Left lobe of liver (tissue), 2 donors: ENCODE measurements around the gene ABI3BP. TPM values are rescaled to one million over a fixed set of nuclear protein-coding genes. Genes with fewer than 3 reads are reported as not detected.

Experiments used
- ATAC-seq: fragments of 200-7000 bp; cut with Tn5 transposase; one replicate; pipeline ENCODE4 v1.9.1; 2020; ENCODE audit warnings: mild to moderate bottlenecking, moderate library complexity
- DNase-seq: peaks from one replicate; pipeline ENCODE4 v3.0.0-alpha.2; 2020; ENCODE audit warnings: low spot score
- total RNA-seq: library from RNA; stranded (reverse); gene quantifications from one replicate; pipeline ENCODE4 v1.2.1, GENCODE V29; 2021
- donor health status: DM: no; HTN: no; CAD: no; lungs with moderate emphysema.
- donor health status: DM: no; HTN: yes; CAD: no.

The ABI3BP gene
- total RNA-seq, 1 donor from 2014 or later = 2.6 TPM

DNA sequence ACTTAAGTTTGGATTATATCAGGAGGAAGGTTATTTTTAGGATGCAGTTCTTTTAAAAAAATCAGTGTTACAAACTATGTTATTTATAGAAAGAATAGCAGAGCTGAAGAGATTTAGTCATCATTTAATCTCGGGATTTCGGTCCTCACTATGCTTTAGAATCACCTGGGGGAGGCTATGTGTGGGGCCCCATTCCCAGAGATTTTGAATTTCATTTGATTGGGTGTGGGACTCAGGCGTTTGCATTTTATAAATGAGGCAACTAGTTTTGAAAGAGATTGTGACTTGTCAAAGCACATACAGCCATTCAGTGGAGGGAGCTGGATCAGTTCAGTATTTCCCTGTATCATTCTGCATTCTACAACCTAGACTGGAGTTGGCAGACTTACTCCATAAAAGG lies 247.1 kb downstream of the ABI3BP start:
- no peak for DNase-seq
- ATAC-seq = no peak

DNA sequence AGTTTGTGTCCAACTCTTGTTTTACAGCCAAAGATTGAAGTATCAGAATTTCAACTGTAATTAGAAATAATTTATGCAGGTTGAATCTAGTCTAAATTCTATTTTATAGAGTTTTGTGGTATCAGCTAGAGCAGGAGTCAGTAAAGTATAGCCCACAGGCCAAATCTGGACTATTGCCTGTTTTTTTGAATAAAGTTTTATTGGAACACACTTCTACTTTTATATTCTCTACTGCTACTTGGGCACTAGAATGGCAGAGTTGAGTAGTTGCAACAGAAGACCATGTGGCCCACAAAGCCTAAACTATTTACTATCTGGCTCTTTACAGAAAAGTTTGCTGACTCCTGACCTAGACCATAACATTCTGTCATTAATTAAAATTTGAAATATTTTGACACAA lies 247.6 kb downstream of the ABI3BP start:
- DNase-seq (no peak), ATAC-seq (no peak)

DNA sequence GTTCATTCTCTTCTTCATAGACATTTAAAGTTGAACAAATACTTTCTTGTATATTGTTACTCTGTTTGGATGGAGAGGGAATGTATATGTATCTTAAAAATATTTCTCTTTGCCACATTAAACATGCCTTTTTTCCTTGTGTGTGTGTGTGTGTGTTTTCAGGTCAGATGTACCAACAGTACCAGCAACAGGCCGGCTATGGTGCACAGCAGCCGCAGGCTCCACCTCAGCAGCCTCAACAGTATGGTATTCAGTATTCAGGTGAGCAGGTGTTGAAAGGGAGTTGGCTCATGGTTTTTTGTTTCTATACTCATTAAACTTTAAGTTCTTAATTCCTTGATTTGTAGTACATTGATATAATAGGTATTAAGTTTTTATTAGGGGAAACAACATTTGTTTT lies 248.6 kb downstream of the ABI3BP start:
- ATAC-seq = no peak
- no peak for DNase-seq

DNA sequence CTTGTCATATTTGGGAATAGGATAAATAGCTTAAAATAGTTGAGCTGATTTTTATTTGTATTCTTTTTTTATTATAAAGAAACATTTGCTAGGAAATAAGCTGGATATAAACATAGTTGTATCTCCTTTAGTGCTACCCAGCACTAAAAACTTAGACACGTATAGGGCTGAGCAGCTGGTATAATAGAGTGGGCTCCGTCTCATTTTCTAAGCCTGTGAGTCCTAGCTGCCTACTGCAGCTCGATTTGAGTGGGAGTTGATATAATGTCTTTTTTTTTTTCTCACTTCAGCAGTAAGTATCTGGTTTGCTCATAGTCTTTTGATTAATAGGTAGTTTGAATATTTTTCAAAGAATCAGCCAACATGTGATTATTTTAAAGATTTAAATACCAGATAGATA lies 249.7 kb downstream of the ABI3BP start:
- no peak for DNase-seq
- no peak for ATAC-seq

DNA sequence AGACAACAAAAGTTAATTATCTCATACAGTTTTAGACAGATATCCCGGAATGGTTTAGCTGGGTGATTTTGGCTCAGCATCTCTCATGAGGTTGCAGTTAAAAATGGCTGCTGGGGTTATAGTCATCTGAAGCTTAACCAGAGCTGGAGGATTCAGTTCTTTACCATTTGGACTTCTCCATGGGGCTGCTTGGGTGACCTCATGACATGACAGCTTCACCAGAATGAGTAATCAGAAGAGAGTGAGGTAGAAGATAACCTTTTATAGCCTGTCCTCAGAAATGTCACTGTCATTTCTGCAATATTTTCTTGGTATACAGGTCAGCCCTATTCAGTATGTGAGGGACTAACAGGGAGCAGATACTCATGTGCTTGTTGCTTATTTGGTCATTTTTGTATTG lies 253.0 kb downstream of the ABI3BP start:
- ATAC-seq (no peak), DNase-seq (no peak)

DNA sequence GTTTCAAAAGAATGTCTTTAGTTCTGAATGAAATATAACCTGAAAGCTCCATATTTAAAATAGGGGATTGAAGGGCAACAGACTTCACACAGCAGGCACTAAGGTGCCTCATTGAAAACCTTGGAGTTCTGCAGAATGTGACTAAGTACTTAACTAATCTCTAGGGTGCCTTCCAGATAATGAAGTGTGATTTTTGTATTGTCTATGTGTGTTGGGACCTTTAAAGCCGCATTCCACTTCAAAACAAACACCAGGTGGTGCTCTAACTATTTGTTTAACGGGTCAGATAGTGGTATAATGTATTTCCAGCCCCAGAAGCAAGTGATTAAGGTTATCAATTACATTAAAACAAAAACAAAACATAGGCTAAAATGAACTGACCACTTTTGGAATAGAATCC lies 255.9 kb downstream of the ABI3BP start:
- DNase-seq (no peak), ATAC-seq (peak; percentile 90)

DNA sequence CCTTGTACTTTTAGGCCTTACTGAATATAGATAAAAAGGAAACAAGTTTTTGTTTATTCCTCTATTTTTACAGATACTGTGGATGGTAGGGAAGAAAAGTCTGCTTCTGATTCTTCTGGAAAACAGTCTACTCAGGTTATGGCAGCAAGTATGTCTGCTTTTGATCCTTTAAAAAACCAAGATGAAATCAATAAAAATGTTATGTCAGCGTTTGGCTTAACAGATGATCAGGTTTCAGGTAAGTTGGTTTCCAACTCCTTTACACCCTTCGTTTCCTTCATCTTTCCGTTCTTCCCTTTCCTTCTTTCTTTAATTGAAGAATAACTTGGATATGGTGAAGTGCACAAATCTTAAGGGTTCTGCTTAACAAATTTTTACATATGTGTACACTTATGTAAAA lies 260.8 kb downstream of the ABI3BP start:
- no peak for ATAC-seq
- no peak for DNase-seq

DNA sequence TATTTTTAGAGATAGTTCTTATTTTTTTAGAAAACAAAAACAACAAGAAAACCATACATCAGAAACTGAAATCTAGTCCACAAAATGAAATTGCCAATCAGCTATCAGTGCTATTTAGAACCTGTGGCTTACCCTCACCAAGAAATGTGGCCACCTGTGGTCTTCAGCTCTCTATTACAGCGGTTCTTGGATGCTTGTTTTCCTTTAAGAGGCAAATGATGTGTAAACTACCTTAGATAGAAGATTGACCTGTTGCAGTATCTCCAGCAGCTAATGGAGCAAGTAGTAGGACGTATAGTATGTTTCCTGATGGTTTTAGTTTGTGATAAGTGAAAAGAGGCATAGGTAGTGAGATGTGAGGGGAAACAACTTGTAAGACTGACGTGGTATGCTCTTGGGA lies 262.7 kb downstream of the ABI3BP start:
- DNase-seq = no peak
- ATAC-seq = no peak

DNA sequence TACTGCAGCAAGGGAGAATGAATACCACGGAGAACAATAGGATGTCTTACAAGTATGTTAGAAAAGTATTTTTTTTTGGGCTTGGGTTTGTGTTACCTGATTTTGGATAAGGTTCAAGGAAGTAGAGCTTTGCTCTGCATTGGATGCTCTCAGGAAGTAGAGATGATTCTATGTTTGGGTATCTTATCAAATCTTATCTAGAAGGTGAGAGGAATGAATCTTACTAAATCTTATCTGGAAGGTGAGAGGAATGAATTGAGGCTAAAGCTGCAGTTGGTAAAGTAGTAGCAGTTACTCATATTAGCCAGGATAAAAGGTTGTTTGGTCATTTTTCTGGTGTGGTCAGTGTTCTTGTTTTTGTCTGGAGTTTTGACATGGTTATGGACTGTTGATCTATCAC lies 266.5 kb downstream of the ABI3BP start:
- ATAC-seq = no peak
- no peak for DNase-seq

DNA sequence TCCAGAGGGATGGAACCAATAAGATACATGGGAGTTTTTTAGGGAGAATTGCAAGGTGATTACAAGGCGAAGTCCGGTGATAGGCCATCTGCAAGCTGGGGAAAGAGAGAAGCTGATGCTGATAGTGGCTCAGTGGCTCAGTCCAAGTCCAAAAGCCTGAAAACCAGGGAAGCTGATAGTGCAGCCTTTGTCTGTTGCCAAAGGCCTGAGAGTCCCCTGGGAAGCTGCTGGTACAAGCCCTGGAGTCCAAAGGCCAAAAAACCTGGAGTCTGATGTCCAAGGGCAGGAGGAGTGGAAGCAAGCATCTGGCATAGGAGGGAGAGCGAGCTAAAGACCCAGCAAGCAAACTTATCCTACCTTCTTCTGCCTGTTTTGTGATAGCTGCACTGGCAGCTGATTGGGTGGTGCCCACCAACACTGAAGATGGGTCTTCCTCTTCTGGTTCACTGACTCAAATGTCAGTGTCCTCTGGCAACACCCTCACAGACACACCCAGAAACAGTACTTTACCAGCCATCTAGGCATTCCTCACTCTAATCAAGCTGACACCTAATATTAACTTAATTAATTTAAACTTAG lies 267.2 kb downstream of the ABI3BP start:
- DNase-seq (peak; percentile 80), ATAC-seq (peak; percentile 95)

DNA sequence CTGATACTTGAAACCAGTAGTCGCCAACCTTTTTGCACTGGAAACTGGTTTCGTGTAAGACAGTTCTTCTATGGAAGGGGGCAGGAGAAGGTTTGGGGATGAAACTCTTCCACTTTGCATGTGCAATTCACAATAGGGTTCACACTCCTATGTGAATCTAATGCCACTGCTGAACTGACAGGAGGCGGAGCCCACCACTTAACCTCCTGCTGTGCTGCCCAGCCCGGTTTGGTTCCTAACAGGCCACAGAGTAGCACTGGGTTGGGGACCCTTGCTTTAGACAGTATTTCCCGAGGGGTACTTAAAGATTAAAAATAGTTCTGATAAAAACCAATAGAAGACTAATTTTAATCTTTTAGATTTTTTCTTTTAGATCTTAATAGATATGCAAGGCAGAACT lies 272.8 kb downstream of the ABI3BP start:
- ATAC-seq = no peak
- DNase-seq = no peak

DNA sequence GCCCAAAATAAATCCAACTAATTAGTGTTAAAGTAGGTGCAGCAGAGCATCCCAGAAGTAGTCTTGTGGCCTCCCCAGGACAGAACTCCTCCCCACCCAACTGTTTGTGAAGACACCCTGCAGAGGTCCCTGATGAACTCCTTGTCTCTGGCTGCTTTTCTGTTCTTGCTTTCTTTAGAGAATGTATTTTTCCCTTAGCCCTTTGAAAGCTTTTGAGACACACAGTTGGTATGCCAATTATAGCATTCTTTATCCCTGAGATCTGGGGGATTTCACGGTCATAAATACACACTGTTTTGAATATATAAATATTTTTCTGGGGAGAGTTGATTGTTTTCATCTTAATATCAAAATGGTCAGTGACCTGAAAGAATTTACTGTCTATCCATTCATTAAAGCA lies 274.1 kb downstream of the ABI3BP start:
- DNase-seq (no peak), ATAC-seq (no peak)

DNA sequence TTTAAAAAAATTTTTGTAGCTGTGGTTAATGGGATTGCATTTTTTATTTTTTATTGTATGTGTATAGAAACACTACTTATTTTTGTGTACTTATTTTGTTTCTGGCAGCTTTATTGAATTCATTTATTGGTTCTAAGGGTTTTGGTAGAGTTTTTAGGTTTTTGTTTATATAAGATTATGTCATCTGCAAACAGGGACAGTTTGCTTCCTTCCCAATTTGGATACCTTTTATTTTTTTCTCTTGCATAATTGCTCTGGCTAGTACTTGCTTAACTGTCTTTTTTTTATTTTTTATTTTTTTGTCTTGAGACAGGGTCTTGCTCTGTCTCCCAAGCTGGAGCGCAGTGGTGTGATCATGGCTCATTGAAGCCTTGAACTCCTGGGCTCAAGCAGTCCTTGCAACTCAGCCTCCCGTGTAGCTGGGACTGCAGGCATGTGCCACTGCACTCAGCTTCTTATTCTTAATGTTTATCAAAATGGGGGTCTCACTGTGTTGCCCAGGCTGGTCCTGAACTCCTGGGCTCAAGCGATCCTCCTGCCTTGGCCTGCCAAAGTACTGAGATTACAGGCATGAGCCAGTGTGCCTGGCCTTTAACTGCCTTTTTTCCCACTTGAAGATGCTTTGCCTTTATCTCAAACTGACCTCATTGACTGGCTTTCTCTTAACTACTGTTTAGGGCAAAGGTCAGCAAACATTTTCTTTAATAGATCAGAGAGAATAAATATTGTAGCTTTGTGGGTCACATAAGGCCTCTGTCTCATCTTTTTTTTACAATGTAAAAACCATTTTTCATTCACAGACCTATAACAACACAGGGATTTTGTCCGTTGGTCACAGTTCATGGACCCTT lies 275.4 kb downstream of the ABI3BP start:
- DNase-seq = no peak
- ATAC-seq = peak; percentile 80

DNA sequence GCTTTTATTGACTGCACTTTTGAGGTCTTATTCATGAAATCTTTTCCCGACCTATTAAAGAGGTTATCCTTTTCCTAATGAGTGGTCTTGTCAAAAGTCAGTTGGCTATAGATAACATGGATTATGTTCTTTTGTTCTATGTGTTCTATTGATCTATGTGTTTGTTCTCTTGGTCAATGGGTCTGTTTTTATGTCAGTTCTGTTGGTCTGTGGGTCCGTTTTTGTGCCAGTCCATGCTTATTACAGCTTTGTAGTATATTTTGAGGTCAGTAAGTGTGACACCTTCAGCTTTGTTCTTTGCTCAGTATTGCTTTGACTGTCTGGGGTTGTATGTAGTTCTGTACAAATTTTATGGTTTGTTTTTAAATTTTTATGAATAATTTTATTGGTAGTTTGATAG lies 276.2 kb downstream of the ABI3BP start:
- peak; percentile 45 for ATAC-seq
- no peak for DNase-seq

DNA sequence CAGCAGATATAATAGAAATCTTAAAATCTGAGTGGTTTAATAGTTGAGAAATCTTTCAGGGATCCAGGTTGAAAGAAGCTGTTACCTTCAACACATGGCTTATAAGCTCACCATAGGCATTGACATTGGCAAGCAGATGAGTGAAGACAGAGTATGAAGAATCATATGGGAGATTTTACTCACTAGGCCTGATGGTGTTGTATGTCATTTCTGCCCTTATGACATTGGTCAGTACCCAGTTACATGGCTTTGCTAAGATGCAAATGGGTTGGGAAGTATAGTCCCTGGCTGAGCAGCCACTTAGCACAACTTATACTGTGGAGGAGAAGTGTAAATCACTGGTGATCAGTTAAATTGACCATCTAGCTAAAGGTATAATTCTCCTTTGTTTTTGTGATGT lies 278.0 kb downstream of the ABI3BP start:
- no peak for ATAC-seq
- no peak for DNase-seq

DNA sequence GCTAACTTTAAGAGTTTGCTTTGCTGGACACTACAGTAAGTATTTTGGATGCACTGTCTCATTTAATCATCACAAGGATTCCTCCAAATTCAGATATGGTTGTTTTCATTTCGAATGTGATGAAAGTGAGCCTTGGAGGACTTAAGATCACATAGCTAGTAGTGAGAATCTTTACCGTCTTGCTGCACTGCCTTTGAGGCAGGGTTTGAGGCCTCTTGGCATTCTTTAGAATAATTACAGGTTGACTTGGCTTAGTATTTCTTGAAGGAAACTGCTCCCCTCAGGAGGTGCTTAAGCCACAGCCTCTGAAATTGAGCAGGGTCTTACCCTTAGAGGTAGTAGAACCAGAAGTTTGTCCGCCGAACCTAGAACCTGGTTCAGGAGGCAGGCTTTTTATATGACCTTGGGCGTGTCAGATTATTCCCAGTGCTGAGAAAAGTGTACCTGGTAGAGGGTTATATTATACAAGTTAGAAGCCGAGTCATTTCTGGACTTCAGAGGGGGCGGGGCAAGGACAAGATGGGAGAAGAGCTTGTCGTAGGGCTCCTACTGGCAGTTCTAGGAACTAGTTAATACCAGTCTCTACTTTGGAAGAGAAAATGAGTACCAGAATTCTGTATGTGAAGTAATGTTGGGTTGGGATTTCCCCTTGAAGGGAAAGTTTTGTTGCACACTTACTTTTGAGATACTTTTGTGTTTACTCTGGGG lies 282.8 kb downstream of the ABI3BP start:
- ATAC-seq (peak; percentile 2), DNase-seq (no peak)

DNA sequence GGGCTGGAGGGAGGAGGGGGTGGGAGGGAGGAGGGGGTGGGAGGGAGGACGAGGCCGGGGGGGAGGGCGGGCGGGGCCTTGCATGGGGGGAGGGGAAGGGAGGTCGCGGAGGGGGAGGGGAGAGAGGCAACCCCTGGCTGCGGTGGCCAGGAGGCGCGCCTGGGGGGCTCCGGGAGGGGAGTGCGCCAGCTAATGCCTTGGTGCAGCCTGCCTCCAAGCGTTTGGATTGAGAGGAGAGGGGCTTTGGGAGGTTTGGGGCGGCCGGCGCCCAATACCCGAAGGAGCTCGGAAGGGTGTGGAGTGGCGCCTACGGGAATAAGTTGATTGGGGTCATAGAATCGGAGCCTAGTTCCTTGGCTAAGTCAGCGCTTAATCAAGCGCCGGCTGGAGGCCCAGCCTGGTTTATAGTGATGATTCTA lies 283.4 kb downstream of the ABI3BP start:
- no peak for DNase-seq
- ATAC-seq = peak; percentile 35

DNA sequence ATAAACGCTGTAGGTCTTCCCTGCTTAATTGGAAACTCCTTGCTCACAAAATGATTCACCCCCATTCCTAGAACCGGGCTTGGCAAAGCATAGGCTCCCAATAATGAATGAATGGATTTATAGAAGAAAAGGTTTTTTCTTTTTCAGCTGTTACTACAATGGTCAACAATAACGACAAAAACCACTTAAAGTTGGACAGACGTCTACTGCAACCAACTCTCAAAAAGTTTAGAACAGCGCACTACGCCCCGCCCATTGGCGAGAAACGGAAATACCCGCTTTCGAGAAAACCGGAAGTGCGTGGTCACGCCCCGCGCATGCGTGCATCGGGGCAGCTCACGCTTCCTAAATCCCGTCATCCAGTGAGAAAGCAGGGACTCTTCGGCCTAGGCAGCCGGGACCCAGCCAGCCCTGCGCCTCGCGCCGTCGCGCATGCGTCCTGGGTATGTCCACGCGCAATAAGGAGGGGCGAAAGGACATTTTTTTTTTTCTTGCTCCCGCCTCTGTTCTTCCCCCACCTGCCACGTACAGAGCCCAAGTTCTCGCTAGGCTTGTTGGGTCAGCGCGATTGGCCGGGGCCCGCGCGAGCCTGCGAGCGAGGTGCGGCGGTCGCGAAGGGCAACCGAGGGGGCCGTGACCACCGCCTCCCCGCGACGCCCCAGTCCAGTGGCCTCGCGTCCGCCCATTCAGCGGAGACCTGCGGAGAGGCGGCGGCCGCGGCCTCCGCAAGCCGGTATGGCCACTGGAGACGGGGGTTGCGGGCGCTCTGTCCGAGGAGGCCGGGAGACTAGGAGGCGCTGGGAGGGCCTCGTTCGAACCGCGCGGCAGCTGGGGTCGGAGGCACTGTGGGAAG lies 284.0 kb downstream of the ABI3BP start, which contains the start of gene TFG:
Gene TFG, plus strand, starts transcription at position 506 of the 853 bp plus-strand sequence. CDS start 4,192 bp downstream, outside the sequence.
- ATAC-seq = peak; percentile 93
- peak; percentile 99 for DNase-seq

DNA sequence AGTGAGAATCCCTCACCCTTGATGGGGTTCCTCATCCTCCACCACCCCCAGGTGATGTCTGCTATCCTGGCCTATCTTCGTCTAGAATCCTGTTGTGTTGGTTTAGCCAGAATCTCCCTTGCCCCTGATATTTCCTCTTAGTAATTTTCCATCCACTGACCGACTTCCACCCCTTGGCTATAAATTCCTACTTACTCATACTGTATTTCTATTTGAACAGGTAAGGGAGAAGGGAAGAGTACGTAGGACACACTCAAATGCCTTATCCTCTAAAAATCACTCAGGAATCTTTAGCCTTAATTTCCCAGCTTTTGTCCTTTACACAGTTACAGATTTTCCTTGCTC lies 284.6 kb downstream of the ABI3BP start:
- ATAC-seq = no peak
- DNase-seq = no peak

DNA sequence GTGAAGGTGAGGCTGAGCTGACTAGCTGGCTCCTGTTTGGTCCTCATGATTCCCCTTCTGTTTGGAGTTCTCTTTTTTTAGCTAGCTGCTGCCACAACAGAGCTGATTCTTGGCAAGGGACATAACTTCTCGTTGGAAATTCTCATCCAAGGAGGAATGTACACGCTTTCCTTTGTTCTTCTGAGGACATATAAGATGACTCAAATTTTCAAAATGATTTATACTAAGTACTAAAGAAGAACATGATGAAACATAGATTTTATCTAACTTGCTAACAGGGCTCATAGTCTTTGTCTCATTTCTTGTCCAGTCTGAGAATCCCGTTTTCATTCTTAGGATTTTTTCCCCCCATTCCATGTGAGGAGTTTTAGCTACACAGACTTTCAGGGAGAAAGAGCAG lies 286.9 kb downstream of the ABI3BP start:
- DNase-seq = no peak
- ATAC-seq = no peak

DNA sequence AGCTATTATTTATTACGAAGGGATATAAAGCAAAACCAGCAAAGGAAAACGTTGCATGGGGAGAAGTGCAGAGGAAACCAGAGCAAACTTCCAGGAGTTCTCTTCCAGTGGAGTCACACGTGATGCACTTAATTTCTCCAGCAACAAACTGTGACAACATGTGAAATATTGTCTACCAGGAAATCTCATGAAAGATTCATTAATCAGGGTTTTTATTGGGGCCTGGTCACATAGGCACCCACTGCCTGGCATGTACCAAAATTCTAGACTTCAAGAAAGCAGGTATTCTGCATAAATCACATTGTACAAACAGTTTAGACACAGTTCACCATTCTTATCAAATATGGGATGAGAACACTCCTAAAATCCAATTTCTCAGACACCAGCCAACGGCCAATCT lies 289.4 kb downstream of the ABI3BP start:
- DNase-seq (no peak), ATAC-seq (no peak)
